SK-N-DZ (cell line): ENCODE measurements around the gene CHAT.

Experiments used
- DNase-seq: peaks from one replicate; pipeline ENCODE4 v3.0.0-alpha.2; 2015; ENCODE audit warnings: low spot score

Gene CHAT

DNA sequence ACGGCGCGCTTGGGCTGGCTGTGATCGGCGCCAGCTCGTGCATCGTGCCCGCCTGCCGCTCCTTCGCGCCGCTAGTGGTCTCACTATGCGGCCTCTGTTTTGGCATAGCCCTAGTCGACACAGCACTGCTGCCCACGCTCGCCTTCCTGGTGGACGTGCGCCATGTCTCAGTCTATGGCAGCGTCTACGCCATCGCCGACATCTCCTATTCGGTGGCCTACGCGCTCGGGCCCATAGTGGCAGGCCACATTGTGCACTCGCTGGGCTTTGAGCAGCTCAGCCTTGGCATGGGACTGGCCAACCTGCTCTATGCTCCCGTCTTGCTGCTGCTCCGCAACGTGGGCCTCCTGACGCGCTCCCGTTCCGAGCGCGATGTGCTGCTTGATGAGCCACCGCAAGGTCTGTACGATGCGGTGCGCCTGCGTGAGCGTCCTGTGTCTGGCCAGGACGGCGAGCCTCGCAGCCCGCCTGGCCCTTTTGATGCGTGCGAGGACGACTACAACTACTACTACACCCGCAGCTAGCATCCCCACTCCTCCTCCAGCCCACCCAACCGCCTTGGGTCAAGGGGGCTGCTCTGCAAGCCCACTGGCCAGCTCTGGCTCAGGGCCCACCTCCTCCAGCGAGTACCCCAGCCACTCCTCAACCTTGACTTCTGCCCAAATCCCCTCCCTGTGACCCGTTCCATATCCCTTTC, 1.9 kb upstream of the CHAT start:
- DNase-seq = no peak

DNA sequence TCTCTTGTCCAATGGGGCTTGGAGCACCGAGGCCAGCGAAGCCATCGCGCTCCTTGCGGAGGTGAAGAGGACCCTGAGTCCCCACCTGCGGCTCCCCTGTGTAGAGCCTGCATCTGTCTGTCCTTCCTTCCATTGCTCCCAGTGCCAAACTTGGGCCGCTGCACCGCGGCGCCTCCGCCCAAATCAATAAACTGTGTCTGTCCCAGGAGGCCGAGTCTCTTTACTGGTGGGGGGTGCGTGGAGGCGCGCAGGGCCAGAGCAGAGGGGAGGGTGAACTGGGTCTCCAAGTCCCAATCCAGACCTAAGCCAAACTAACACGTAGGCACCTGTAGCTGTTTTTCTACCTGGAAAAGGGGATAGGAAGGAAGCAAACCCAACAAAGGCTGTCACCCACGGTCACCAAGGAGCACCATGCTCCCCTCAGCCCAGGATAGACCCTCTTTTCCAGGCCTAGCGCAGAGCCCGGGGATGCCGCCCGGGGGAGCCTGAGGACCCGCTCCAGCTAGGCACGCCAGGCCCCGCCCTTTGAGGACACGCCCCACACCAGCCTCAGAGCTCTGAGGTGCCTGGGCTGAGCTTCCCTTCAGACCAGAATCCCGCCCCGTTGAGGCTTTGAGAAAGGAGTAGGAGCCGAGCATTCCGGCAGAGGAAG, 1.2 kb upstream of the CHAT start:
- DNase-seq = peak; percentile 60

DNA sequence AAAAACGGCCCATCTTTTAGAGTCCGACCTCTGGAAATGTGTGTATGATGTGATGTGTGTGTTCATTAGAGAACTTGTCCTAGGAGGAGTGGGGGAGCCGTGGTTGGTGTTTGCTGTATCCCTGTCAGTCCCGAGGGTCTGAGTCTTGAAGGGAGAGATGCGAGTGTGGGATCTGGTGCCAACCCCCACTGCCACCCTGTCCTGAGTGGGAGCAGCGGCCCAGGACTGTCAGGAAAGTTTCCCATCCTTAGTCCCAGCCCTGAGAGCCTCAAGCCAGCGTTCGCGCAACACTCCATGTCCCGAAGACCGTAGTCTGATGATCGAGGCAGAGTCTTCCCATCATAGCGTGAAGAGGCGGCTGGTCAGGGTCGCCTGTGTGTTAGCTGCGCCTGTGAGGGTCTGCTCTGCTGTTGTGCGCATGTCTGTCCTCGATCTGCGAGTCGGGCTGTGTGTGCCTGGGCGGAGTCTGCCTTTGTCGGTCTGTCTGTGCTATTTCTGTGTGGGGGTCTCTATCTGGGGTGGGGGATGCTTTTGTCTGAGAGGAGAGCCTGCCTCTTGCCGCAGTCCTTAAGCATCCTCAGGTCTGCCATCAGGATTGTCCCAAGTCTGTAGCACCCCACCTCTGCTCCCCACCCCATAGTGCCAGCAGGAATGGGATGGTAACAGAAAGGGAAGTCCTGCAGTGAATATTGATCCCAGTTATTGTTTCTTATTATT, 514 bp upstream of the CHAT start:
- peak; percentile 46 for DNase-seq

DNA sequence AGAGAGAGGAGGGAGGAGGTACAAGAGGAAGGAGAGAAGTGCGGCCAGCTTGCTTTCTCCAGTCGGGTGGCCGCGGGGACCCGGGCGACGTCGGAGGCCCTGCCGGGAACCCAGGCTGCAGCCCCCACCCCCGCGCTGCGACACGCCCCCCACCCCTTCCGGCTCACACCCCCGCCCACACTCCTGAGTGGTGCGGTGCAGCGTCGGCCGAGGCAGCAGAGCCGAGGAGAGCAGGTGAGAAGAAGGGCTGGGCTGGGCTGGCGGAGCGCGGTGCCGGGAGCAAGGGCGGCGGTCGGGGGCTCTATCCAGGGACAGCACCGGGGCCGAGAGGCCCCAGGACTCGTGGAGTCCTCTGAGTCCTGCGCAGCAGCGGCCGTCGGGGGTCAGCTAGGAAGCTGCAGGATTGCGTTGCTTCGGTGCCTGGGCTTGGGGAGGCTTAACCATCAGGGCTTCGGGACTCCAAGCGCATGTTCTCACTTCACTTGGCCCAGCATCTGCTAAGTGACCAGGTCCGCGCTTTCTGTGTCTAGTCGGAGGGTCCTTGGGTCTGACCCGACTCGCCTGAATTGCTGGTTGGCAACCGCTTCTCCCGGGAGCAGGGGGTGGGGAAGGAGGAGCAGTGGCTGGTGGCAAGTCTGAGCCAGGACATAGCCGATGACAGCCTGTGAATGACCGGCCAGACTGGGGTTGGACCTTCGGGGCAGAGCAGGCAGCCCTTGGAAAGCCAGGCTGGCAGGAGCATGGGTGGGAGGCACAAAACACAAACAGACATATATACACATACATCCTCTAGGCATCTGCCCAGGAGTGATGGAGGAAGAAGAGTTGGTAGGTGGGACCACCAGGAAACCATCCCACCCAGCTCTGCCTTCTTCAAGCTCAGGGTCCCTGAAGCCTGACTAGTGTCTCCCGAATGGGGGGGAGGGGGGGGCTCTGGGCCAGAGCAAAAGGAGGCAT, 683 bp downstream of the CHAT start:
- no peak for DNase-seq

DNA sequence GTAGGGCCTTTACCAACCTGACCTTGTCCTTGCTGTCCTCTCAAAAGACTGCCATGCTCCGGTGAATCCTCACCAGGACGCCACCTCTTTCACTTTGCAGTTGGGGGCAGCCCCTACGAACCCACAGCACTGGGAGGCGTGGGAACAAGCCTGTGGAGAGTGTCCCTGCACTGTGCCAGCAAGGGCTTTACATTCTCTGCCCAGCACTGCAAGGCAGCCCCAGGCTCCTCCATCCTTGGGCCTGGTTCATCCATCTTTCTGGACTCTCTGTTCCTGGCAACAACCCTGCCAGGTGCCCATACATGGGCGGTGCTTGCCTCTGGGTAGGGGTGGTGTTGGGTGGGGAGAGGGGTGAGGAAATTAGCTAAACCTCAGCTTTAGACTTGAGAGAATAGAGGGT, 1.4 kb downstream of the CHAT start:
- no peak for DNase-seq

DNA sequence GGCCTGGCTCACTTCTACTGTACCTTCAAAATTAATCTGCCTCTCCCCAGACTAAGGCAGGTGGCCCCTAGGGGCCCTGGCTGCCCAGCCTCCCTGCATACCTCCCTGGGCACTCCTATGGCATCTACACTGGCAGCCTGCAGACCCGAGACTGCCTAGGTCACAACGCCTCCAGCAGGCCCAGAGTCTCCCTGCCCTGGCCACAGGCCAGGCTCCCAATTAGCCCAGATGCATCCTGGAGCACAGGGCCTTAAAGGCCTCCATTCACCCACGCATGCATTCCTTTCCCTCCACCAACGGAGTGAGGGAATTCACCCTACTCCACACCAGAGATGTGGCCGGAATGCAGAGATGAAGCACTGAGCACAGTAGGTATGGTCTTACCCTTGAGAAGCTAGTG, 1.9 kb downstream of the CHAT start:
- no peak for DNase-seq

DNA sequence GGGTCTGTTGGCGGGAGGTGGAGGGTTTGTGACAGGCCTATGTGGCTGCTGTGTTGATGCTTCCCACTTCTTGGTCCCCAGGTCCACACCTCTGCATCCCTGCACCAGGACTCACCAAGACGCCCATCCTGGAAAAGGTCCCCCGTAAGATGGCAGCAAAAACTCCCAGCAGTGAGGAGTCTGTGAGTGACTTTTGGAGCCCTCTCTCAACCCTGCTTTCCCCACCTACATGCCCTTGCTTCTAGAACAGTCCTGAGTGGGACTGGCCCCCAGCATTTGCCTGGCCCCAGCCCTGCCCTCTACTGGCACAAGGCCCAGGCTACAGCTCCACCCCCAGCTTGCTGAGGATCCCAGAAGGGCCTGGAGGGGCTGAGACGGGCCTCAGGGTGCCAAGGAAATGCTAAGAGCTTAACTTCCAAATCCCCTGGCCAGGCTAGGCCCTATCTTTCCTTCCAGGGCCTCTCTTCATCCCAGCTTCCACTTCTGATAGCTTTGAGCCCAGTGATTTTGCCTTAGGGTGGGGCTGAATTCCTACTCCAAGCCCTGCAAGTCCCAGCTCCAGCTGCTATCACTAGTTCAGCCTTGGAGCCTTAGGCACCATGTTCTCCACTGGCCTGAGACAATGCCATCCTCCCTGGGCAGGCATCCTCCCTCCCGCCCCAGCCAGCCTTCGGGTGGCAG, 2.7 kb downstream of the CHAT start:
- no peak for DNase-seq

DNA sequence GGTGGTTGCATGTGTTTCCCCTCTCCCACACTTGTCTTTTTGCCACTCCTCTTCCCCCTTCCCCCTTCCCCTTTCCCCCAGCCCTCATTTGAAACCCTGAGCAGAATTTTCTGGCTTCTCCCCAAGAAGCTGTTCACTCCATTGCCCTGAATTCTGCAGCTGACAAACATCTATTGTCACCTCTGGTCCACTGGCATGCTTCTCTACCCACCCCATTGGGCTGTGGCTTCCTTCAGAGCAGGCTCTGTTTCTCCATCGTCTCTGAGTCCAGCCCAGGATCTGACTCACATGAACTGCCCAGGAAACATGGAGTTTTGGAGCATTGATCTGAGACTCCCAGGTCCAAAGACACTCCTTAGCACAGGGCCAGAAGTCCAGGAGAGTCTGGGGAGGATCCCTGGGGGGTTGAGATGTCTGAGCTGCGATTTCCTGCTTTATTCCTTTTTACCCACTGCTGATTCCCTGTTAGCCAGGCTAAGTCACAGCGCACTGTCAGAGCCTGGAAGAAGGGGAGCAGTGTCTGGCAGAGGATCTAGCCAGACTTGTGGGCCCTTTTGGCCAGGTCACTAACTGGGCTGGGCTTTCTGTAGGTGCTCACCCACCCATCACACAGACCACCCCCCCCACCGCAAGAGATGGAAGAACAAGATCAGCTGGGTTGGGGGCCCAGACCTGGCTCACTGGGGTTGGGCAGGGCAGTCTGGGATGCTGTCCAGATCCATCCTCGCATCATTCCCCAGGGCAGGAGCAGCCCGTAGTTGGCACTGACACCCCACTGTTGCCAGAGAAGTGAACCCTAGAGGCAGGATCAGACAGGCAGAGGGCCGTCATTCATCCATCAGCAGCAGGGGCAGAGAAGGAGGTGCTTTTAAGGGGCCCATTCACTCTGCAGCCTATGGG, 3.5 kb downstream of the CHAT start:
- DNase-seq = no peak

DNA sequence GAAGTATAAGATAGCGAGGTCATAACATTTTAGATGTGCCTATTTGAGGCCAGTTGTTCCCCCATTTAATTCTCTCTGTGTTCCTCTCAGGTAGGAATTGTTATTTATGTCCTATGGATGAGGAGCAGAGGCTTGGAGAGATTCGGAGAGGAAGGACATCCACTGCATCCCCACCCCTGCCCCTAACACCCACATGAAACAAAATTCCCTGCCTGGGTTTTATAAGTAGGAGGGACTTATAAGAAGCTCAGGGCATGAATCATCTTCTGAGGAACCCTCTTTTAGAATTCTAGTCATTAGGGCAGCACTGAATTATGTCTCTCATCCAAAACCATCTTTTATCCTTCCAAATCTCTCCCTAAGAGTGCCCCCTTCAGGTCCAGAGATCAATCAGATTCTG, 5.0 kb downstream of the CHAT start:
- DNase-seq = no peak

DNA sequence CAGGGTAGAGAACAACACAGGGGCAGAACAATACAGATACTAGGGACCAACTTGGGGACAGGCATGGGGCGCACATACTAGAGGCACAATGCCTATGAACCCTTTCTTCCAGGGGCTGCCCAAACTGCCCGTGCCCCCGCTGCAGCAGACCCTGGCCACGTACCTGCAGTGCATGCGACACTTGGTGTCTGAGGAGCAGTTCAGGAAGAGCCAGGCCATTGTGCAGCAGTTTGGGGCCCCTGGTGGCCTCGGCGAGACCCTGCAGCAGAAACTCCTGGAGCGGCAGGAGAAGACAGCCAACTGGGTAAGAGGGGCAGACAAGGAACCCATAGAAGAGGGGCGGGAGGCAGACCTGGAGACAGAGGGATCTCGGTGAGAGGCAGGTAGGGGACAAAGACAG, 5.8 kb downstream of the CHAT start:
- DNase-seq = no peak

DNA sequence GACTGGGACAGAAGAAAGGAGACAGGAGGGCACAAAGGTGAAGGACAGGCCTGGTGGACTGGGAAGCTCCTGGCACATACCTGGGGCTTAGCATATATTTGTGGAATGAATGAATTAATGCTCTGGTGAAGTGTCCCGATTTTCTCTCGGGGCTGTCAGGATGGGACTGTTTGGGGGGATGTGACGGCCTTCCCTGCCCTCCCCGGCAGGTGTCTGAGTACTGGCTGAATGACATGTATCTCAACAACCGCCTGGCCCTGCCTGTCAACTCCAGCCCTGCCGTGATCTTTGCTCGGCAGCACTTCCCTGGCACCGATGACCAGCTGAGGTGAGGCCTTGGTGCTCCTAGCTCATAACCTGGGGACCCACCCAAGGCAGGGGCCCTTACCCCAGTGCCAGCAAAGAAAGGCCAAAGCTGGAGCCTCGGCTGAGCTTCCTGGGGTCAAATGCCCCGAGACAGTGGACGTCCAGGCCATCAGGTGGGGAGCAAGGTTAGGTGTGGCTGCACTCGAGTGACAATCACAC, 6.5 kb downstream of the CHAT start:
- no peak for DNase-seq

DNA sequence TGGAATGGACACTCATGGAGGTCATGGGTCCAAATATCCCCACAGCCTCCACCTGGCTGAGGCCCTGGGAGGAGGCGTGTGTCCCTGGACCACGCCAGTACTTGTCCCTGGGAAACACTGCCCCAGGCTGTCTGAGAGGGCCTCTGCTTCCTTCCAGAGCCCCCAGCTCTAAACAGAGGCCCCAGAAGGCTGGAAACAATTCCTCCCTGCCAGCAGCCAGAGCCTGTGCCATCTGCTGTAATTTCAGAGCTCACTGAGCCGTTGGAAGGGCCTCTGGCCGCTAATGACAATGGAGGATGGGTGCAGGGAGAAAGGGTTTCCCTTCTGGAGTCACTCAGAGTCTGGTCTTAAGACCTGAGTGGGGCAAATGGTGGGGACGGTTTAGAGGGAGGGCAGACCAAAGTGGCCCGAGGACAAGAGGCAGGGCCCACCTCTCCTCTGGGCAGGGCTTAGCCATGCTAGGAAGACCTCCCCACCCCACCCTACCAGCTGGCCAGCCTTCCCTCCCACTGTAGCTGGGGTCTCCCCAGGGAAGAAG, 7.1 kb downstream of the CHAT start:
- peak; percentile 62 for DNase-seq

DNA sequence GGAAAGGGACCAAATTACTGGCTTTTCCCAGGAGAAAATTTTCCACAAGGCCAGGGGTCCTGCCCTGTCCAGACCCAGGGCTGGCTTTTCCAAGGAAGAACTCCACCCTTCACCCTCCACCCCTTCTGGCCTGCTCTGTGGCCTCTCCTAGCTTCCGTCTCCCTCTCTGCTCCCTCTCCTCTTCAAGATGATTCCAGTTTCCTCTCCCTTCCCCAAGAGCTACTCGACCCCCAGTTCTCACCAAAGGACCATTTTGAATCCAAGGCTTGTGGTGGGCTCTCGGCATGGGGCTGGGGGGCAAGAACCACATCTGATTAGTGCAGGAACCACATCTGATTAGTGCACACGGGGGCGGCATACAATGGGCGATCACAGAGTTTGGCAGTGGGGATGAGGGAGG, 7.7 kb downstream of the CHAT start:
- no peak for DNase-seq

DNA sequence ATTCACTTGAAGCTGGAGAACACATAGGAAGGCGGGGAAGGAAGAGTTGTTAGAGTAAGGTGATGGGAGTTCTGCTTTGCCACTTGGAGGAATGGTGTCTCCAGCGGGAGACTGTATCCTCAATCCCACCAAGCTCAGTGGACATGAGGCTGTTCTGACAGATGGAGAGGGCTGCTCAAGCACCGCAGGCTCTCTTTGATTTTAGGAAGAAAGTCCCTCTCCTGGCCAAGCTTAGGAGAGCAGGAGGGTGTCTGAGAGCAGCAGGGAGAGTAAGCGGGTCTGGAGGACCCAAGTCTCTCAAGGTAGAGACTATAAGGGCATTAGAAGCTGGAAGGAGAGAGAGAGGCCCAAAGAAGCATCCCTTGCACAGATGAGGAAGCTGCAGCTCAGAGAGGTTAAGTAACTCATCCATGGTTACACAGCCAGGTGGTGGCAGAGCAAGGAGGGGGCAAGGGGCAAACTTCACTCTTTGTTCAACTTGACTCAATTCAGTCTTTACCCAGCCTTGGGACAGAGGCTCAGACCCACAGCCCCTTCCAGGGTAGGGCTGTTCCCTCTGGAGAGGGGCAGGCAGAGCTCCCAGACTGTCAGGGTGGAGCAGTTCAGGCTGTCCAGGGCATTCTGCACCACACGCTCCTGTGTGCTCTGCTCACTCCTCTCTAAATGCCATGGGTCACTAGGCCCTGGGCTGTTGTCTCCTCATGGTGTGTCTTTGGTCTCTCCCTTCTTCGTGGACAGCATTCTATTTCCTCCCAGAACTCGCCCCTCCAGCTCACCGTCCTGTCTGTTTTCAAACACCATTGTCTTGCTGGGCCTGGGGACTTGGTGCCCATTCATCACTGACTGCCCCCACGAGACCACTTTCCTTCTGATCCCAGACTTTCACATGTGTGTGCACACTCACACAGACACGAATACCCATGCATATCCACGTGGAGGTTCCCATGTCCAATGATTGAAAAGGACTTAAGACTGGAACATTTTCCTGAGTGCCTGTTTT, 8.9 kb downstream of the CHAT start:
- DNase-seq = no peak

DNA sequence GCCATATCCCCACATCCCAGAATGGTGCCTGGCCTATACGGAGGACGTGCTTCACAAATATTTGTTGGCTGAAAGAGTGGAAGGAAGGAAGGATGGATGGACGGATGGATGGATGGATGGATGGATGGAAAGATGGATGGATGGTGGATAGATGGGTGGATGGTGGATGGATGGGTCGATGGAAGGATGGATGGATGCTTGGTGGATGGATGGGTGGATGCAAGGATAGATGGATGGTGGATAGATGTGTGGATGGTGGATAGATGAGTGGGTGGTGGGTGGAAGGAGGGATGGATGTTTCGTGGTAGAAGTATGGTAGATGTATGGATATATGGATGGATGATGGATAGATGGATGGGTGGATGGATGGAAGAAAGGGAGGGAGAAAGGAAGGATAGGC, 10.8 kb downstream of the CHAT start:
- no peak for DNase-seq

DNA sequence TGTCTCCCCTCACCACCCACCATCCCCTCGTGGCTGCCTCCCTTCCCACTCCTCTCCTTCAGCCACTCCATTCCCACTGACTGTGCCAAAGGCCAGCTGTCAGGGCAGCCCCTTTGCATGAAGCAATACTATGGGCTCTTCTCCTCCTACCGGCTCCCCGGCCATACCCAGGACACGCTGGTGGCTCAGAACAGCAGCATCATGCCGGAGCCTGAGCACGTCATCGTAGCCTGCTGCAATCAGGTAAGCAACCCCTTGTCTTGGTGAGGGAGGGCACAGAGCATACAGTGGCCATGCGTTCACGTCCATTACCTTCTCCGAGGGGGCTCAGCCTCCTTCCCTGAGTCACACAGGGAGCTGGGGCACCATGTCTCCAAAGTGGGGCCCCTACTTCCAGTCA, 11.6 kb downstream of the CHAT start:
- DNase-seq = no peak

DNA sequence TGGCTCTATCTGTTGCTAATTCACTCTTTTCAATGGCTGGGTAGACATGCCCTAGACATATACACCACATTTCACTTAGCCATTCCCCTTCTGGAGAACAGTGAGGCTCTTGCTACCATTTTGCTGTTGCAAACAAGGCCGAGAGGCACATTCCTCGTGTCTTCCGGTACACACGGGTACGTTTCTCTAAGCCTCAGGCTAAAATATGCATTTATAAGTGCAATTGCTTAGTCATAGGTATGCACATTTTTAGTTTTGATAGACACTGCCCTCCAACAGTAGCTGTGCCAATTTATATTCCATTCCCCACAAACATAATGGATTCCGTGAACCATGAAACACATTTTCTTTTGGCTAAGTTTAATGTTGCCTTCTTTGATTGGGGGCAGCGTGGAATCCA, 13.2 kb downstream of the CHAT start:
- DNase-seq = no peak

DNA sequence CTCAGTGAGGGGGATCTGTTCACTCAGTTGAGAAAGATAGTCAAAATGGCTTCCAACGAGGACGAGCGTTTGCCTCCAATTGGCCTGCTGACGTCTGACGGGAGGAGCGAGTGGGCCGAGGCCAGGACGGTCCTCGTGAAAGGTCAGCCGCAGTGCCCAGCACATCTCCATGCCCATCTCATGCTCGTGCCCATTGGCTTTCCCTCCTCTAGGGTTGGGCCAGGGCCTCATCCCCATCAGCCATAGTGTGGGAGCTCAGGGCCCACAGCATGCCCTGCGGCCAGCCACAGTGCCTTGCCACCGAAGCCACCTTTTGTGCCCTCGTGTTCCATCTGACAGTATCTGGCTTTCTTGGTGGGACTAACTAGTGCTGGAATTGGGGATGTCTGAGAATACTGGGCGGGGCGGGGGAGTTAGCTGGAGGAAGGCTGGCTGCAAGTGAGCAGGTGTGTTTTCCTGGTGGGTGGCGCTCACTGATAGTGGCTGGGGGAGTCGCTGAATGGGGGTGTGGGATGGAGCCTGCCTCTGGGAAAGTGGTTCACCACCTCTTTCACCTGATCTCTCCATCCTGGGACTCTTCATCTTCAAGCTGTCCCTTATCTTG, 13.9 kb downstream of the CHAT start:
- no peak for DNase-seq
